ENCODE results near the gene CNTN1.
A peak's percentile ranks its signal among the peaks of the same experiment; 100 is the strongest.

The CNTN1 gene

DNA sequence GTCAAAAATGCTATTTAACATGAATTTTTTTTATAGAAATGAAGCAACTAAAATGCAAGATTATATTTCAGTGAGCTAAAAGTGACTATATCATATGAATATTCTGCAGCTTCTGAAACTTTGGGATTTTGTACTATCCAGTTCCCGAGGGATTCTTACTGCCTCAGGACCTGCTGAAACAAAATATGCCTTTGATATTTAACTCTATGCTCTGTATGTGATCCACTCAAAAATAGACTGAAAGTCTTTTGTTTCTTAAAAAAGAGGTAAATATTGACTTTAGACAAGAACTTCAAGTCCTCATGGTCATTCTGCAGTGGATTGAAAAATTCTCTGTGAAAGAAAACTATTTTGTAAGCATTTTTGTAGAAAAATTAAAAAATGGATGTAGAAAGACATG lies 22.4 kb downstream of the CNTN1 start:
- Histone ChIP-seq H3K56ac (ENCODE audit: low read length) (no peak overlapping the region), H3K36me3 (ENCODE audit: control insufficient read depth, insufficient read depth, low read length) (no peaks in the 10 kb centered on the region), H3K4ac (ENCODE audit: low read depth, low read length) (no peak overlapping the region), H2BK120ac (ENCODE audit: low read depth, low read length) (no peak overlapping the region), H3K4me3 (ENCODE audit: low read length) (no peak overlapping the region), H2AK5ac (ENCODE audit: low read length) (no peak overlapping the region), H3K79me1 (ENCODE audit: low read length) (no peaks in the 10 kb centered on the region), H4K5ac (ENCODE audit: low read length) (no peak overlapping the region), H2BK5ac (ENCODE audit: low read length) (no peak overlapping the region), H3K27me3 (ENCODE audit: insufficient read depth, low read length, poor library complexity) (no peaks in the 10 kb centered on the region), H3K4me1 (ENCODE audit: control insufficient read depth, low read depth, low read length) (no peaks in the 10 kb centered on the region), H4K8ac (ENCODE audit: low read depth, low read length) (no peak overlapping the region), H2BK15ac (replicated peaks; ENCODE audit: low read depth) (no peak overlapping the region), H3K27ac (ENCODE audit: low read depth, low read length) (no peak overlapping the region), H3K23ac (ENCODE audit: low read length) (no peak overlapping the region), H3K79me2 (ENCODE audit: control insufficient read depth, insufficient read depth, low read length) (no peaks in the 10 kb centered on the region), H3K4me2 (ENCODE audit: low read length) (no peak overlapping the region), H3K18ac (ENCODE audit: low read length) (no peak overlapping the region), H3K9ac (ENCODE audit: low read length) (no peak overlapping the region)
- no peak for DNase-seq
- no CpG with 5 or more reads among the region's 1 CpG for WGBS (ENCODE audit: extremely low coverage, insufficient coverage, low lambda C conversion rate)

DNA sequence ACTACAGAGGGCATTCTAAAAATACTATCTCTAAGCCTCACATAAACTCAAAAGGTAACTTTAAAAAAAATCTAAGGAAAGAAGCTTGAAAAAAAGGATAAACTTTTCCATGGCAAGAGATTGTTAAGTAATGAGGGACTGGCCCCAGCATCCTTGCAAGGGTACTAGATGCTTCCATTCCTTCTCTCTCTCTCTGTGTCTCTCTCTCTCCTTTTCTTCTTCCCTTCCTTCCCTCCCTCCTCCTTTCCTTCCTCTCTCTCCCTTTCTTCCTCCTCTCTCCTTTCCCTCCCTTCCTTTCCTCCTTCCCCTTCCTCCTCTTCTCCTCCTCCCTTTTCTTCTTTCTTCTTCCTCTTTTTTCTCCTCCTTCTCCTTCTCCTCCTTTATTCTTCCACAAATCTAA lies 23.8 kb downstream of the CNTN1 start:
- no peaks in the 10 kb centered on the region for H3K79me1 ChIP-seq (ENCODE audit: low read length)
- no peak overlapping the region for H2AK5ac ChIP-seq (ENCODE audit: low read length)
- no peak overlapping the region for H3K23ac ChIP-seq (ENCODE audit: low read length)
- no peak overlapping the region for H3K4me3 ChIP-seq (ENCODE audit: low read length)
- no peak overlapping the region for H3K18ac ChIP-seq (ENCODE audit: low read length)
- no peaks in the 10 kb centered on the region for H3K27me3 ChIP-seq (ENCODE audit: insufficient read depth, low read length, poor library complexity)
- no peaks in the 10 kb centered on the region for H3K36me3 ChIP-seq (ENCODE audit: control insufficient read depth, insufficient read depth, low read length)
- no peak overlapping the region for H3K9ac ChIP-seq (ENCODE audit: low read length)
- H3K4me2 ChIP-seq (ENCODE audit: low read length) = no peak overlapping the region
- H2BK120ac ChIP-seq (ENCODE audit: low read depth, low read length) = no peak overlapping the region
- no peaks in the 10 kb centered on the region for H3K79me2 ChIP-seq (ENCODE audit: control insufficient read depth, insufficient read depth, low read length)
- no peak overlapping the region for H2BK15ac ChIP-seq (replicated peaks; ENCODE audit: low read depth)
- H2BK5ac ChIP-seq (ENCODE audit: low read length) = no peak overlapping the region
- no peak for DNase-seq
- H4K5ac ChIP-seq (ENCODE audit: low read length) = no peak overlapping the region
- no peak overlapping the region for H3K27ac ChIP-seq (ENCODE audit: low read depth, low read length)
- no peak overlapping the region for H4K8ac ChIP-seq (ENCODE audit: low read depth, low read length)
- no peak overlapping the region for H3K56ac ChIP-seq (ENCODE audit: low read length)
- H3K4ac ChIP-seq (ENCODE audit: low read depth, low read length) = no peak overlapping the region
- no peaks in the 10 kb centered on the region for H3K4me1 ChIP-seq (ENCODE audit: control insufficient read depth, low read depth, low read length)

DNA sequence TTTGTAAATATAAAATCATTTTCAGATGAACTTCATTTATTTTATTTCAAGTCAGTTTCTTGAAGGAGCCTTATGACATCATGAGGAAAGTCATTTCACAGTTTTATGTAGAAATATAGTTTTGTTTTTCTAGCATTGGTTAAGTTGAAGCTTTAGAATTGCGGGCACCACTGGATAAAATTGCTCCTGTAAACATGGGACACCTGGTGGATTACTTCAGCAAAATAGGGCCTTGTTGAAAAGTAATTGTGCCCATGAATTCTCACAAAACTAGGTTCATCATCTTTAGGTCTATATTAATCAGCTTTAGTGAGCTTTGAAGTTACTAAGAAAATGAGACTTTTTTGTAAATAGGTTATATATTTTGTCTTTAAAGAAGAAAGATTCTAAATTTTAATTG lies 25.3 kb downstream of the CNTN1 start:
- H3K36me3 ChIP-seq (ENCODE audit: control insufficient read depth, insufficient read depth, low read length) = no peaks in the 10 kb centered on the region
- no peak overlapping the region for H3K4me2 ChIP-seq (ENCODE audit: low read length)
- no peak overlapping the region for H2AK5ac ChIP-seq (ENCODE audit: low read length)
- H3K4ac ChIP-seq (ENCODE audit: low read depth, low read length) = no peak overlapping the region
- H2BK5ac ChIP-seq (ENCODE audit: low read length) = no peak overlapping the region
- no peak overlapping the region for H4K5ac ChIP-seq (ENCODE audit: low read length)
- no peaks in the 10 kb centered on the region for H3K79me1 ChIP-seq (ENCODE audit: low read length)
- no peak overlapping the region for H3K4me3 ChIP-seq (ENCODE audit: low read length)
- no peak for DNase-seq
- H3K56ac ChIP-seq (ENCODE audit: low read length) = no peak overlapping the region
- H2BK120ac ChIP-seq (ENCODE audit: low read depth, low read length) = no peak overlapping the region
- no peak overlapping the region for H3K27ac ChIP-seq (ENCODE audit: low read depth, low read length)
- H3K27me3 ChIP-seq (ENCODE audit: insufficient read depth, low read length, poor library complexity) = no peaks in the 10 kb centered on the region
- H2BK15ac ChIP-seq (replicated peaks; ENCODE audit: low read depth) = no peak overlapping the region
- no peak overlapping the region for H4K8ac ChIP-seq (ENCODE audit: low read depth, low read length)
- no peaks in the 10 kb centered on the region for H3K79me2 ChIP-seq (ENCODE audit: control insufficient read depth, insufficient read depth, low read length)
- H3K4me1 ChIP-seq (ENCODE audit: control insufficient read depth, low read depth, low read length) = no peaks in the 10 kb centered on the region
- no peak overlapping the region for H3K9ac ChIP-seq (ENCODE audit: low read length)
- H3K23ac ChIP-seq (ENCODE audit: low read length) = no peak overlapping the region
- WGBS (ENCODE audit: extremely low coverage, insufficient coverage, low lambda C conversion rate) = no CpG with 5 or more reads among the region's 1 CpG
- H3K18ac ChIP-seq (ENCODE audit: low read length) = no peak overlapping the region

DNA sequence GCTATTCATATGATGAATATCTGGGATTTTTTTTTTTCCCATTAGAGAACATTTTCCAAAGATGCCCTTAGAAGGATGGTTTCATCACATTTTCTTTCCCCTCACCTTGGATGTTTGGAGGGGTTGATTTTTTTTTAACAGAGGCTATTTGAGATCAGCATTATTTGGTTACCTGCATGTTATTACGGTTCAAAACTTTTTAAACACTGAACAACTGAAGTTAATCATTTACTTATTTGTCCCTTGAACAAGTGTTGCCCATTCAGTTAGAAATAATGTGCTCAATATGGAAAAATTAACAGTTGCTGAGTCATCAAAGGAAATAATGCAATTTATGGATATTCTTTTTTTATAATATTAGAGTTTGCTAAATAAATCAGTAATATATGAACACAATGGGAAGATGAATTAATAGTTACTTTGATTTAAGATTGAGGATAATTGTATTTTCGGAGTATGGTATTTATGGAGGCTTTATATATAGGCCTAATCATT lies 26.7 kb downstream of the CNTN1 start:
- Histone ChIP-seq H3K27ac (ENCODE audit: low read depth, low read length) (no peak overlapping the region), H2BK15ac (replicated peaks; ENCODE audit: low read depth) (no peak overlapping the region), H3K27me3 (ENCODE audit: insufficient read depth, low read length, poor library complexity) (no peaks in the 10 kb centered on the region), H2BK120ac (ENCODE audit: low read depth, low read length) (no peak overlapping the region), H3K79me1 (ENCODE audit: low read length) (no peaks in the 10 kb centered on the region), H3K4me1 (ENCODE audit: control insufficient read depth, low read depth, low read length) (no peaks in the 10 kb centered on the region), H4K8ac (ENCODE audit: low read depth, low read length) (no peak overlapping the region), H3K36me3 (ENCODE audit: control insufficient read depth, insufficient read depth, low read length) (no peaks in the 10 kb centered on the region), H3K79me2 (ENCODE audit: control insufficient read depth, insufficient read depth, low read length) (no peaks in the 10 kb centered on the region), H2BK5ac (ENCODE audit: low read length) (no peak overlapping the region), H3K9ac (ENCODE audit: low read length) (no peak overlapping the region), H3K56ac (ENCODE audit: low read length) (no peak overlapping the region), H3K4me3 (ENCODE audit: low read length) (no peak overlapping the region), H2AK5ac (ENCODE audit: low read length) (no peak overlapping the region), H3K4ac (ENCODE audit: low read depth, low read length) (no peak overlapping the region), H4K5ac (ENCODE audit: low read length) (no peak overlapping the region), H3K23ac (ENCODE audit: low read length) (no peak overlapping the region), H3K4me2 (ENCODE audit: low read length) (no peak overlapping the region), H3K18ac (ENCODE audit: low read length) (no peak overlapping the region)
- WGBS (ENCODE audit: extremely low coverage, insufficient coverage, low lambda C conversion rate) = 100% methylated on average over 1 of the region's 2 CpGs
- DNase-seq = no peak

DNA sequence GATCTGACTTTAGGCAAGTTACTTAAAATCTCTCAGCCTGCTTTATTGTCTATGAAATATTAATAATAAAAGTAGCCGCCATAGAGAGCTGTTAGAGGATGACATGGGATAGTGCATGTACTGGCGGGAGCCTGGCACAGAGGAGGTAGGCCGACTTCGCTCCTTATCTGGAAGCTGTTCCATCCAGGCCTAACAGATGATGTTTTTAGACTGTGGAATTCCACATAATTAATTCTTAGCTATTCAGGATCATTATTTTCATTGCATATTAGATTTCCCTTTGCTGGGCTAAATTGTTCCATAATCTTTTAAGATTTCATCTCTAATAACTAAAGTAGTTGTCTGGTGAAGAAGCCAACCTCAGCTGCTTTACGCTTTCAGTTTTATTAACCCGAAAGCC lies 30.8 kb downstream of the CNTN1 start:
- Histone ChIP-seq H3K4me2 (ENCODE audit: low read length) (no peak overlapping the region), H2AK5ac (ENCODE audit: low read length) (no peak overlapping the region), H2BK15ac (replicated peaks; ENCODE audit: low read depth) (no peak overlapping the region), H3K79me2 (ENCODE audit: control insufficient read depth, insufficient read depth, low read length) (no peaks in the 10 kb centered on the region), H3K56ac (ENCODE audit: low read length) (no peak overlapping the region), H3K23ac (ENCODE audit: low read length) (no peak overlapping the region), H3K4me1 (ENCODE audit: control insufficient read depth, low read depth, low read length) (no peaks in the 10 kb centered on the region), H3K4ac (ENCODE audit: low read depth, low read length) (no peak overlapping the region), H3K36me3 (ENCODE audit: control insufficient read depth, insufficient read depth, low read length) (no peaks in the 10 kb centered on the region), H4K5ac (ENCODE audit: low read length) (no peak overlapping the region), H4K8ac (ENCODE audit: low read depth, low read length) (peak overlapping the region; percentile 28), H3K79me1 (ENCODE audit: low read length) (no peaks in the 10 kb centered on the region), H3K27ac (ENCODE audit: low read depth, low read length) (no peak overlapping the region), H3K9ac (ENCODE audit: low read length) (no peak overlapping the region), H3K4me3 (ENCODE audit: low read length) (no peak overlapping the region), H2BK5ac (ENCODE audit: low read length) (no peak overlapping the region), H3K18ac (ENCODE audit: low read length) (no peak overlapping the region), H3K27me3 (ENCODE audit: insufficient read depth, low read length, poor library complexity) (no peaks in the 10 kb centered on the region), H2BK120ac (ENCODE audit: low read depth, low read length) (no peak overlapping the region)
- DNase-seq = no peak
- WGBS (ENCODE audit: extremely low coverage, insufficient coverage, low lambda C conversion rate) = no CpG with 5 or more reads among the region's 6 CpGs

DNA sequence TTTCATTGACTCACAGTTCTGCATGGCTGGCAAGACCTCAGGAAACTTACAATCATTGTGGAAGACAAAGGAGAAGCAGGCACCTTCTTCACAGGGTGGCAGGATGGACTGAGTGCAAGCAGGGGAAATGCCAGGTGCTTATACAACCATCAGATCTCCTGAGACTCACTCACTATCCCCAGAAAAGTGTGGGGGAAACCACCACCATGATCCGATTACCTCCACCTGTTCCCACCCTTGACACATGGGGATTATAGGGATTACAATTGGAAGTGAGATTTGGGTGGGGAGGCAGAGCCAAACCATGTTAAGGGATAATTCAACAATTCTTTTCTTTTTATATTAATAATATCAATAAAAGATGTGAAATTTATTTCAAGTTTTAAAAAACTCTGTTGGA lies 34.1 kb downstream of the CNTN1 start:
- no peak for DNase-seq
- Histone ChIP-seq H2AK5ac (ENCODE audit: low read length) (no peak overlapping the region), H3K9ac (ENCODE audit: low read length) (no peak overlapping the region), H3K27me3 (ENCODE audit: insufficient read depth, low read length, poor library complexity) (no peaks in the 10 kb centered on the region), H3K36me3 (ENCODE audit: control insufficient read depth, insufficient read depth, low read length) (no peaks in the 10 kb centered on the region), H4K5ac (ENCODE audit: low read length) (no peak overlapping the region), H3K4me2 (ENCODE audit: low read length) (no peak overlapping the region), H3K79me1 (ENCODE audit: low read length) (no peaks in the 10 kb centered on the region), H3K4ac (ENCODE audit: low read depth, low read length) (no peak overlapping the region), H2BK5ac (ENCODE audit: low read length) (no peak overlapping the region), H3K23ac (ENCODE audit: low read length) (no peak overlapping the region), H3K56ac (ENCODE audit: low read length) (no peak overlapping the region), H3K18ac (ENCODE audit: low read length) (no peak overlapping the region), H2BK15ac (replicated peaks; ENCODE audit: low read depth) (no peak overlapping the region), H3K4me3 (ENCODE audit: low read length) (no peak overlapping the region), H3K27ac (ENCODE audit: low read depth, low read length) (no peak overlapping the region), H3K79me2 (ENCODE audit: control insufficient read depth, insufficient read depth, low read length) (no peaks in the 10 kb centered on the region), H2BK120ac (ENCODE audit: low read depth, low read length) (no peak overlapping the region), H4K8ac (ENCODE audit: low read depth, low read length) (no peak overlapping the region), H3K4me1 (ENCODE audit: control insufficient read depth, low read depth, low read length) (no peaks in the 10 kb centered on the region)
- no CpG with 5 or more reads among the region's 1 CpG for WGBS (ENCODE audit: extremely low coverage, insufficient coverage, low lambda C conversion rate)
